ENCODE measurements around the gene HAS3.
"Not testable (repeated sequence)": the region's sequence is repeated elsewhere in the genome, so short reads cannot be mapped to it uniquely, and the experiment has no call there.

Gene HAS3

GRCh38 chr16:69132424-69133252 lies 27.2 kb downstream of the HAS3 start, which contains the start of the genes CHTF8 and UTP4:
Gene CHTF8 (minus strand): TSS chr16:69132588. CDS start chr16:69121458, 11,130 bp downstream.
Gene UTP4 (plus strand): TSS chr16:69132649. CDS start chr16:69133460, 811 bp downstream.
- Mint-ChIP-seq H3K4me3 (peak within 1 kb of the TSS; percentile 97 to 98), H3K4me1 (peaks cover 28 to 58% of the 10 kb centered on the region in 2 donors)

GRCh38 chr16:69133373-69133954 lies 28.0 kb downstream of the HAS3 start:
- DNase-seq (no peak), ATAC-seq (replicated peaks) (no peak)
- H3K9me3 Mint-ChIP-seq, result no peaks in the 10 kb centered on the region
- peak overlapping the region; percentile 92 to 98 for H3K4me3 Mint-ChIP-seq
- H3K27me3 Mint-ChIP-seq, result no peaks in the 10 kb centered on the region
- H3K4me1 Mint-ChIP-seq, result peaks cover 28 to 53% of the 10 kb centered on the region in 2 donors
- peaks cover 26 to 46% of the 10 kb centered on the region in 2 donors for H3K36me3 Mint-ChIP-seq
- H3K27ac Mint-ChIP-seq, result peak overlapping the region; percentile 95

More at GRCh38 chr16:69132424-69133252, 27.2 kb downstream of the HAS3 start, which contains the start of the genes CHTF8 and UTP4:
- DNase-seq, result peak; percentile 83
- ATAC-seq (replicated peaks), result peak; percentile 96
- peaks cover 22 to 39% of the 10 kb centered on the region in 2 donors for H3K36me3 Mint-ChIP-seq
- H3K9me3 Mint-ChIP-seq, result no peaks in the 10 kb centered on the region
- H3K27me3 Mint-ChIP-seq, result no peaks in the 10 kb centered on the region
- H3K27ac Mint-ChIP-seq, result peak within 1 kb of the TSS; percentile 95

- no peaks in the 10 kb centered on the region for H3K9me3 Mint-ChIP-seq
- no peaks in the 10 kb centered on the region for H3K27me3 Mint-ChIP-seq
- no peak overlapping the region for H3K4me3 Mint-ChIP-seq
- H3K27ac Mint-ChIP-seq, result no peak overlapping the region
- DNase-seq (no peak), ATAC-seq (replicated peaks) (no peak)
- peaks cover 13 to 17% of the 10 kb centered on the region in 2 donors for H3K4me1 Mint-ChIP-seq
- H3K36me3 Mint-ChIP-seq, result peaks cover 51 to 74% of the 10 kb centered on the region in 2 donors
Measured at GRCh38 chr16:69138608-69139007, 33.2 kb downstream of the HAS3 start.

- not testable (repeated sequence) for DNase-seq; H3K27me3 Mint-ChIP-seq; H3K9me3 Mint-ChIP-seq; H3K27ac Mint-ChIP-seq; H3K4me3 Mint-ChIP-seq; ATAC-seq (replicated peaks); H3K4me1 Mint-ChIP-seq
- peaks cover 55 to 71% of the 10 kb centered on the region in 2 donors for H3K36me3 Mint-ChIP-seq
Measured at GRCh38 chr16:69139464-69139863, 34.0 kb downstream of the HAS3 start.

- no peaks in the 10 kb centered on the region for H3K27me3 Mint-ChIP-seq
- no peak for ATAC-seq (replicated peaks)
- no peak overlapping the region for H3K27ac Mint-ChIP-seq
Measured at GRCh38 chr16:69141014-69141413, 35.6 kb downstream of the HAS3 start.

GRCh38 chr16:69141936-69142335 lies 36.5 kb downstream of the HAS3 start:
- no peak overlapping the region for H3K4me3 Mint-ChIP-seq
- peaks cover 49 to 66% of the 10 kb centered on the region in 2 donors for H3K36me3 Mint-ChIP-seq

More at GRCh38 chr16:69141014-69141413, 35.6 kb downstream of the HAS3 start:
- H3K4me3 Mint-ChIP-seq, result no peak overlapping the region
- H3K36me3 Mint-ChIP-seq, result peaks cover 50 to 70% of the 10 kb centered on the region in 2 donors
- DNase-seq, result no peak
- H3K9me3 Mint-ChIP-seq, result no peaks in the 10 kb centered on the region
- peaks cover 0 to 5% of the 10 kb centered on the region in 2 donors for H3K4me1 Mint-ChIP-seq

GRCh38 chr16:69143116-69143515 lies 37.7 kb downstream of the HAS3 start:
- H3K36me3 Mint-ChIP-seq, result peaks cover 45 to 57% of the 10 kb centered on the region in 2 donors
- no peak overlapping the region for H3K27ac Mint-ChIP-seq
- ATAC-seq (replicated peaks), result peak in 1 of 2 donors; percentile 41
- no peaks in the 10 kb centered on the region for H3K9me3 Mint-ChIP-seq
- no peak for DNase-seq
- H3K4me3 Mint-ChIP-seq, result no peak overlapping the region
- no peaks in the 10 kb centered on the region for H3K27me3 Mint-ChIP-seq
- peaks cover 0 to 3% of the 10 kb centered on the region in 2 donors for H3K4me1 Mint-ChIP-seq

More at GRCh38 chr16:69141936-69142335, 36.5 kb downstream of the HAS3 start:
- H3K9me3 Mint-ChIP-seq, result no peaks in the 10 kb centered on the region
- ATAC-seq (replicated peaks) (no peak), DNase-seq (no peak)
- H3K27me3 Mint-ChIP-seq, result no peaks in the 10 kb centered on the region
- H3K4me1 Mint-ChIP-seq, result peaks cover 0 to 3% of the 10 kb centered on the region in 2 donors
- no peak overlapping the region for H3K27ac Mint-ChIP-seq

- no peak for DNase-seq
- no peak for ATAC-seq (replicated peaks)
- H3K27ac Mint-ChIP-seq, result no peak overlapping the region
- H3K27me3 Mint-ChIP-seq, result no peaks in the 10 kb centered on the region
- no peak overlapping the region for H3K4me3 Mint-ChIP-seq
- H3K4me1 Mint-ChIP-seq, result peaks cover 0 to 5% of the 10 kb centered on the region in 2 donors
- peaks cover 44 to 49% of the 10 kb centered on the region in 2 donors for H3K36me3 Mint-ChIP-seq
- H3K9me3 Mint-ChIP-seq, result no peaks in the 10 kb centered on the region
Measured at GRCh38 chr16:69145658-69146057, 40.2 kb downstream of the HAS3 start.

GRCh38 chr16:69149621-69150020 lies 44.2 kb downstream of the HAS3 start:
- peaks cover 31 to 39% of the 10 kb centered on the region in 2 donors for H3K36me3 Mint-ChIP-seq
- not testable (repeated sequence) for ATAC-seq (replicated peaks); H3K4me3 Mint-ChIP-seq; H3K4me1 Mint-ChIP-seq; DNase-seq; H3K27ac Mint-ChIP-seq; H3K9me3 Mint-ChIP-seq; H3K27me3 Mint-ChIP-seq

- Mint-ChIP-seq H3K36me3 (peaks cover 34 to 43% of the 10 kb centered on the region in 2 donors), H3K4me3 (no peak overlapping the region), H3K27me3 (no peaks in the 10 kb centered on the region), H3K4me1 (peaks cover 0 to 2% of the 10 kb centered on the region in 2 donors), H3K27ac (no peak overlapping the region), H3K9me3 (no peaks in the 10 kb centered on the region)
- DNase-seq (no peak), ATAC-seq (replicated peaks) (peak; percentile 78 to 82)
Measured at GRCh38 chr16:69150146-69150865, 44.9 kb downstream of the HAS3 start.

- no peaks in the 10 kb centered on the region for H3K27me3 Mint-ChIP-seq
- H3K27ac Mint-ChIP-seq, result no peak overlapping the region
Measured at GRCh38 chr16:69157196-69157595, 51.7 kb downstream of the HAS3 start.

GRCh38 chr16:69160192-69160591 lies 54.7 kb downstream of the HAS3 start:
- H3K9me3 Mint-ChIP-seq, result no peaks in the 10 kb centered on the region
- peaks cover 0 to 2% of the 10 kb centered on the region in 2 donors for H3K4me1 Mint-ChIP-seq
- no peak overlapping the region for H3K27ac Mint-ChIP-seq
- no peak overlapping the region for H3K4me3 Mint-ChIP-seq
- DNase-seq (no peak), ATAC-seq (replicated peaks) (no peak)
- H3K36me3 Mint-ChIP-seq, result peaks cover 54 to 68% of the 10 kb centered on the region in 2 donors
- H3K27me3 Mint-ChIP-seq, result no peaks in the 10 kb centered on the region

More at GRCh38 chr16:69157196-69157595, 51.7 kb downstream of the HAS3 start:
- ATAC-seq (replicated peaks) (no peak), DNase-seq (no peak)
- H3K4me3 Mint-ChIP-seq, result no peak overlapping the region
- H3K36me3 Mint-ChIP-seq, result peaks cover 49 to 66% of the 10 kb centered on the region in 2 donors
- no peaks in the 10 kb centered on the region for H3K9me3 Mint-ChIP-seq
- H3K4me1 Mint-ChIP-seq, result peaks cover 0 to 2% of the 10 kb centered on the region in 2 donors

GRCh38 chr16:69165584-69165983 lies 60.1 kb downstream of the HAS3 start:
- Mint-ChIP-seq H3K4me3 (no peak overlapping the region), H3K27me3 (no peaks in the 10 kb centered on the region), H3K4me1 (peaks cover 6 to 19% of the 10 kb centered on the region in 2 donors), H3K9me3 (no peaks in the 10 kb centered on the region), H3K27ac (no peak overlapping the region), H3K36me3 (peaks cover 52 to 77% of the 10 kb centered on the region in 2 donors)
- ATAC-seq (replicated peaks) (no peak), DNase-seq (no peak)

Data from stimulated activated naive B cell treated with anti-CD40 and anti-IgM and Interleukin-4, amounts not matched to agents 10 μg/mL and 1 μg/mL and 100 μg/mL, for 72 hours (primary cell).